Bronchial epithelial cell (primary cell): Measurements from ENCODE around the gene ANKRD33B. TPM values are rescaled to one million over a fixed set of nuclear protein-coding genes. Genes with fewer than 3 reads are reported as not detected.

Experiments used
- DNase-seq: peaks from one replicate; pipeline ENCODE4 v3.0.0-alpha.2; 2010; ENCODE audit warnings: low read depth
- FAIRE-seq: peaks from 2 replicates; lab custom pipeline; 2011; peaks lifted over from hg19 to GRCh38; lab: Jason Lieb, UNC
- H3K27me3 ChIP-seq: 2 replicates; pipeline ENCODE4 v1.5.1; 2011; ENCODE audit warnings: low read length; ENCODE audit not compliant: control insufficient read depth, insufficient read depth
- H3K36me3 ChIP-seq: 2 replicates; pipeline ENCODE4 v1.5.1; 2011; ENCODE audit warnings: low read length; ENCODE audit not compliant: control insufficient read depth, insufficient read depth
- H3K4me3 ChIP-seq: 2 replicates; pipeline ENCODE4 v1.5.1; 2011; ENCODE audit warnings: mild to moderate bottlenecking, low read depth, low read length, control low read depth
- total RNA-seq: library from RNA; depleted of rRNA; stranded (reverse); fragments of >200 nt; gene quantifications from 2 replicates; pipeline ENCODE4 v1.2.1, GENCODE V29; 2014
- TF ChIP-seq, protein P1 (sequence below): IDR thresholded peaks from 2 replicates; pipeline ENCODE4 v1.5.1; 2011; ENCODE audit warnings: mild to moderate bottlenecking, moderate library complexity, low read length, control low read depth, inconsistent platforms; ENCODE audit not compliant: insufficient read depth, severe bottlenecking

ANKRD33B gene
- total RNA-seq, 1 donor from 2014 or later, result under 0.01 TPM

- Histone ChIP-seq H3K4me3 (no peak overlapping the region), H3K27me3 (no peaks in the 10 kb centered on the region), H3K36me3 (no peaks in the 10 kb centered on the region)
- TF ChIP-seq, protein P1, sequence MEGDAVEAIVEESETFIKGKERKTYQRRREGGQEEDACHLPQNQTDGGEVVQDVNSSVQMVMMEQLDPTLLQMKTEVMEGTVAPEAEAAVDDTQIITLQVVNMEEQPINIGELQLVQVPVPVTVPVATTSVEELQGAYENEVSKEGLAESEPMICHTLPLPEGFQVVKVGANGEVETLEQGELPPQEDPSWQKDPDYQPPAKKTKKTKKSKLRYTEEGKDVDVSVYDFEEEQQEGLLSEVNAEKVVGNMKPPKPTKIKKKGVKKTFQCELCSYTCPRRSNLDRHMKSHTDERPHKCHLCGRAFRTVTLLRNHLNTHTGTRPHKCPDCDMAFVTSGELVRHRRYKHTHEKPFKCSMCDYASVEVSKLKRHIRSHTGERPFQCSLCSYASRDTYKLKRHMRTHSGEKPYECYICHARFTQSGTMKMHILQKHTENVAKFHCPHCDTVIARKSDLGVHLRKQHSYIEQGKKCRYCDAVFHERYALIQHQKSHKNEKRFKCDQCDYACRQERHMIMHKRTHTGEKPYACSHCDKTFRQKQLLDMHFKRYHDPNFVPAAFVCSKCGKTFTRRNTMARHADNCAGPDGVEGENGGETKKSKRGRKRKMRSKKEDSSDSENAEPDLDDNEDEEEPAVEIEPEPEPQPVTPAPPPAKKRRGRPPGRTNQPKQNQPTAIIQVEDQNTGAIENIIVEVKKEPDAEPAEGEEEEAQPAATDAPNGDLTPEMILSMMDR, result no peak
- no peak for DNase-seq
- FAIRE-seq, result no peak
These were observed 14.4 kb downstream of the ANKRD33B start for GRCh38 chr5:10578293-10578665.

DNA sequence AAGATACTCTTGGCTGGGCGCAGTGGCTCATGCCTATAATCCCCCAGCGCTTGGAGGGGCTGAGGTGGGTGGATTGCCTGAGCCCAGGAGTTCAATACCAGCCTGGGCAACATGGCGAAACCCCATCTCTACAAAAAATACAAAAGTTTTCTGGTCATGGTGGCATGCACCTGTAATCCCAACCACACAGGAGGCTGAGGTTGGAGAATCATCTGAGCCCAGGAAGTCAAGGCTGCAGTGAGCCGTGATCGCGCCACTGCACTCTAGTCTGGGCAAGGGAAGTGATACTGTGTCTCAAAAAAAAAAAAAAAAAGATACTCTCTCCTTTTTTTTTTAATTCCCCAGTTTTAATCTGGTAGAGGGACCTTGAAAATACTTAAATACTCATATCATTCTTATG lies 15.0 kb downstream of the ANKRD33B start:
- FAIRE-seq (no peak), DNase-seq (no peak)
- Histone ChIP-seq H3K4me3 (no peak overlapping the region), H3K27me3 (no peaks in the 10 kb centered on the region), H3K36me3 (no peaks in the 10 kb centered on the region)
- TF ChIP-seq, protein P1, result no peak

DNA sequence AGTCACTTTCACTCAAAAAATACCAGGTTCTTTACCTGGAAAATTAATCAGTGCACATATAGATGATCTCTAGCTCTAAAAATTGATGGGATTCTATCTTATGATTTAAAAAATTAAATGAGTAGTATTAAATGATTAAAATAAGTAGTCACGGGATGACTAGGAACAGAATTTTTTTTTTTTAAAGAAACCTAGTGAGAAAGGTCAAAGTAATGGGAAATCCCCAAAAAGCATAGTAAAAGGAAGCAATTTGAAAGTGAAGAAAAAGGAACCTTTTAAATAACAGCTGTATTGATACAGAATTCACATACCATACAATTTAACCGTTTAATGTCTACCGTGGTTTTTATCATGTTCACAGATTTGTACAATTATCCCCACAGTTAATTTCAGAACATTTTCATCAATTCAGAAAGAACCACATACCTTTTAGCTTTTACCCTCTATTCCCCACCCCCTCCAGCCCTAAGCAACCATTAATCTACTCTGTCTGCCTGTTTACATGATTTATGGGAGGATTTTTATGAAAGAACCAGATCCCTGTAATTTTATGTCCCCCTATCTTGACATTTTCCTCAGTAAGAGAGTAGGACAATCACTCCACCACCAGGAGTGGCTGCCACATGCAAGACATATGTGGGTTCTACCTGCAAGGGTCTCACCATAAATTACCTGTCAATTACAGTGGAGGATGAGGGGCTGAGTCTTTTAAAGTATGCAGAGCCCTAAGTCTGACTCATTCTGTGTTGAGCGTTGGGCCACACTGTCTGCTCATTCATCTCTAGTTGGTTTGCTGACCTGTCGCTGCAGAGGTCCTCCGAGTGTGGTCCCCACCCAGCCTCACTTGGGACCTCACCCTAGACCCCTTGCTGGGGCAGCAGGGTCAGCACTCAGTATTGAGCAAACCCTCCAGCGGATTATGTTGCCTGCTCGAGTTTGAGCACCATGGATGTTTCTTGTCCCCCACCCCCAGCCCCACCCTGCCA lies 16.0 kb downstream of the ANKRD33B start:
- DNase-seq (no peak), FAIRE-seq (no peak)
- H3K4me3 ChIP-seq, result no peak overlapping the region
- H3K36me3 ChIP-seq, result no peaks in the 10 kb centered on the region
- H3K27me3 ChIP-seq, result no peaks in the 10 kb centered on the region
- TF ChIP-seq, protein P1, result no peak

- no peak for FAIRE-seq
- H3K27me3 ChIP-seq, result no peaks in the 10 kb centered on the region
- no peaks in the 10 kb centered on the region for H3K36me3 ChIP-seq
- H3K4me3 ChIP-seq, result no peak overlapping the region
- TF ChIP-seq, protein P1, result no peak
- DNase-seq, result no peak
These were observed 16.9 kb downstream of the ANKRD33B start for GRCh38 chr5:10580531-10581423.

DNA sequence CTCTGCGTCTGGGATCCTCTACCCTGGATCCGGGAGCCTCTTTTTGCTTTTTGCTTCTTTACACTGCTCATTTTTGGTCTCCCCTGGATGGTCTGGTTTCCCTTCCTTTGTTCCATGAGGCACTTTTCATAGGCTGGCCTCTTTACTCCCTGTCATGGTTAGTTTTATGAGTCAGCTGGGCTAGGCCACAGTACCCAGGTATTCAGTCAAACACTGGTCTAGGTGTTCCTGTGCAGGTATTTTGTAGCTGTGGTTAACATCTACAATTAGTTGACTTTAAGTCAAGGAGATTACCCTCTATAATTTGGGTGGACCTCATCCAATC lies 17.5 kb downstream of the ANKRD33B start:
- TF ChIP-seq, protein P1, result no peak
- Histone ChIP-seq H3K36me3 (no peaks in the 10 kb centered on the region), H3K4me3 (no peak overlapping the region), H3K27me3 (no peaks in the 10 kb centered on the region)
- no peak for FAIRE-seq
- DNase-seq, result peak; percentile 49
